DOHH2 (cell line): ENCODE data around the gene LEF1.

Experiments used
- H3F3A ChIP-seq: fragments of 200-600 bp; sonication (generic), shearing (Covaris generic); 2 replicates; pipeline ENCODE4 v1.6.0; 2016; ENCODE audit warnings: antibody characterized with exemption, mild to moderate bottlenecking; ENCODE audit not compliant: control insufficient read depth, insufficient read depth
- H3K27ac ChIP-seq: fragments of 200-600 bp; sonication (generic); 2 replicates; pipeline ENCODE4 v1.5.1; 2014; ENCODE audit warnings: low read depth, mild to moderate bottlenecking, low read length, moderate library complexity
- H3K27me3 ChIP-seq: fragments of 200-600 bp; sonication (generic); 2 replicates; pipeline ENCODE4 v1.6.1; 2014; ENCODE audit warnings: mild to moderate bottlenecking, low read length, mixed read lengths; ENCODE audit not compliant: control insufficient read depth
- H3K36me3 ChIP-seq: fragments of 200-600 bp; sonication (generic); 2 replicates; pipeline ENCODE4 v1.6.1; 2014; ENCODE audit warnings: mild to moderate bottlenecking, low read length, moderate library complexity, mixed read lengths; ENCODE audit not compliant: control insufficient read depth
- H3K4me1 ChIP-seq: fragments of 200-600 bp; sonication (generic); 2 replicates; pipeline ENCODE4 v1.6.1; 2014; ENCODE audit warnings: mild to moderate bottlenecking, low read length, mixed read lengths; ENCODE audit not compliant: control insufficient read depth
- H3K4me2 ChIP-seq: fragments of 200-600 bp; sonication (generic); 2 replicates; pipeline ENCODE4 v1.6.0; 2014; ENCODE audit warnings: mild to moderate bottlenecking, low read length, moderate library complexity
- H3K4me3 ChIP-seq: fragments of 200-600 bp; sonication (generic); 2 replicates; pipeline ENCODE4 v1.5.1; 2014; ENCODE audit warnings: mild to moderate bottlenecking, low read length, mixed read lengths
- H3K79me2 ChIP-seq: fragments of 200-600 bp; sonication (generic); 2 replicates; pipeline ENCODE4 v1.6.1; 2014; ENCODE audit warnings: mild to moderate bottlenecking, low read length, mixed read lengths; ENCODE audit not compliant: control insufficient read depth
- H3K9me2 ChIP-seq: fragments of 200-600 bp; sonication (generic); replicated peaks from 2 replicates; pipeline ENCODE4 v1.6.1; 2014; ENCODE audit warnings: mild to moderate bottlenecking, low read length, mixed read lengths; ENCODE audit not compliant: control insufficient read depth
- H3K9me3 ChIP-seq: fragments of 200-600 bp; sonication (generic); 2 replicates; pipeline ENCODE4 v1.6.1; 2014; ENCODE audit warnings: antibody characterized with exemption, low read length, mixed read lengths; ENCODE audit not compliant: control insufficient read depth, insufficient read depth
- H4K20me1 ChIP-seq: fragments of 200-600 bp; sonication (generic); 2 replicates; pipeline ENCODE4 v1.6.0; 2014; ENCODE audit warnings: low read depth, mild to moderate bottlenecking, antibody characterized with exemption, low read length, moderate library complexity; ENCODE audit not compliant: control insufficient read depth, insufficient read depth
- EZH2phosphoT487 ChIP-seq: fragments of 200-600 bp; sonication (generic); IDR thresholded peaks from 2 replicates; pipeline ENCODE4 v1.6.1; 2017; ENCODE audit warnings: borderline replicate concordance, mild to moderate bottlenecking, antibody characterized with exemption, low read length, moderate library complexity, mixed read lengths
- TF ChIP-seq, protein P1 (sequence below): fragments of 200-600 bp; sonication (generic); IDR thresholded peaks from one replicate; pipeline ENCODE4 v1.5.1; 2014; ENCODE audit warnings: antibody characterized with exemption, mild to moderate bottlenecking, low read depth, low read length; ENCODE audit not compliant: poor library complexity, severe bottlenecking

LEF1 gene

GRCh38 chr4:108152980-108153379, 15.8 kb downstream of the LEF1 start:
- H3K4me3 ChIP-seq, result no peak overlapping the region
- H3K36me3 ChIP-seq, result peaks cover 15% of the 10 kb centered on the region
- H3K9me3 ChIP-seq, result no peaks in the 10 kb centered on the region
- no peak overlapping the region for H3K27ac ChIP-seq
- H3K27me3 ChIP-seq, result no peaks in the 10 kb centered on the region
- no peaks in the 10 kb centered on the region for H3F3A ChIP-seq
- peaks cover 10% of the 10 kb centered on the region for H3K4me1 ChIP-seq
- H3K4me2 ChIP-seq, result no peak overlapping the region
- H4K20me1 ChIP-seq, result no peaks in the 10 kb centered on the region
- no peaks in the 10 kb centered on the region for H3K9me2 ChIP-seq
- TF ChIP-seq EZH2phosphoT487, result no peak
- peaks cover 11% of the 10 kb centered on the region for H3K79me2 ChIP-seq

DNA sequence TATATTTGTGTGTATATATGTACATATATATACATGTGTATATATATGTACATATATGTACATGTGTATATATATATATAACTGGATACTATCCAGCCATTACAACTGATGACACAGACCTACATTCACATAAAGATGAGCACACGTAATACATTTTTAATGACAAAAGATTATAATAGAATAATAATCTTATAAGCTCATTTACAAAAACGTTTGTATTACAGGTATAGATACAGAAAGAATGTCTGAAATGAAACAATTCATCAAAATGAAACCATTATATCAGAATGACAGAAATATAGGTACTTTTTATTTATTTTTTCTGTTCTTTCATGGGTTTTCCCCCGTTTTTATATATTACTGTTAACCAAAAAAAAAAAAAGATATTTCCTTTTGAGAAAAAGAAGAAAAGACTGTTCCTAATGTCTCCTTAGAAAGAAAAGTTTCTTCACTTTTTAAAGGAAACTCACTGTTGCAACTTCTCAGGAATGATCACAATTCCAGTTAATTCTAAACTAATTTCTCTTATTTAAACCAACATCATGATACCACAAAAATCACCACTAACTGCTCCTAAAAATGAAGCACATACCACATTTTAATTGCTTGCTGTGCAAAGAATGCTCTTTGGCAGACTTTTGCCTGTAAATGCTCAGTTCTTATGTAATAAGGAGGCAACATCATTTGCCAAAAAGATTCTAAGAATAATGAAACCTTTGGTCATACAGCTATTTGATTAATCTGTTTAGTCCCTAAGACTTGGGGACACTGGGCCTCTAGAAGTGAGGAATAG, 18.9 kb downstream of the LEF1 start:
- no peaks in the 10 kb centered on the region; the same call in 1 of the 2 replicates for H4K20me1 ChIP-seq
- no peaks in the 10 kb centered on the region for H3K27me3 ChIP-seq
- no peaks in the 10 kb centered on the region for H3K9me2 ChIP-seq
- no peak overlapping the region for H3K27ac ChIP-seq
- no peaks in the 10 kb centered on the region for H3K9me3 ChIP-seq
- no peaks in the 10 kb centered on the region for H3F3A ChIP-seq
- peaks cover 23% of the 10 kb centered on the region for H3K36me3 ChIP-seq
- H3K4me2 ChIP-seq, result no peak overlapping the region
- H3K4me1 ChIP-seq, result peaks cover 10% of the 10 kb centered on the region
- no peak overlapping the region for H3K4me3 ChIP-seq
- no peak for TF ChIP-seq EZH2phosphoT487
- TF ChIP-seq, protein P1, sequence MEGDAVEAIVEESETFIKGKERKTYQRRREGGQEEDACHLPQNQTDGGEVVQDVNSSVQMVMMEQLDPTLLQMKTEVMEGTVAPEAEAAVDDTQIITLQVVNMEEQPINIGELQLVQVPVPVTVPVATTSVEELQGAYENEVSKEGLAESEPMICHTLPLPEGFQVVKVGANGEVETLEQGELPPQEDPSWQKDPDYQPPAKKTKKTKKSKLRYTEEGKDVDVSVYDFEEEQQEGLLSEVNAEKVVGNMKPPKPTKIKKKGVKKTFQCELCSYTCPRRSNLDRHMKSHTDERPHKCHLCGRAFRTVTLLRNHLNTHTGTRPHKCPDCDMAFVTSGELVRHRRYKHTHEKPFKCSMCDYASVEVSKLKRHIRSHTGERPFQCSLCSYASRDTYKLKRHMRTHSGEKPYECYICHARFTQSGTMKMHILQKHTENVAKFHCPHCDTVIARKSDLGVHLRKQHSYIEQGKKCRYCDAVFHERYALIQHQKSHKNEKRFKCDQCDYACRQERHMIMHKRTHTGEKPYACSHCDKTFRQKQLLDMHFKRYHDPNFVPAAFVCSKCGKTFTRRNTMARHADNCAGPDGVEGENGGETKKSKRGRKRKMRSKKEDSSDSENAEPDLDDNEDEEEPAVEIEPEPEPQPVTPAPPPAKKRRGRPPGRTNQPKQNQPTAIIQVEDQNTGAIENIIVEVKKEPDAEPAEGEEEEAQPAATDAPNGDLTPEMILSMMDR, result no peak
- no peaks in the 10 kb centered on the region; the same call in 1 of the 2 replicates for H3K79me2 ChIP-seq

DNA sequence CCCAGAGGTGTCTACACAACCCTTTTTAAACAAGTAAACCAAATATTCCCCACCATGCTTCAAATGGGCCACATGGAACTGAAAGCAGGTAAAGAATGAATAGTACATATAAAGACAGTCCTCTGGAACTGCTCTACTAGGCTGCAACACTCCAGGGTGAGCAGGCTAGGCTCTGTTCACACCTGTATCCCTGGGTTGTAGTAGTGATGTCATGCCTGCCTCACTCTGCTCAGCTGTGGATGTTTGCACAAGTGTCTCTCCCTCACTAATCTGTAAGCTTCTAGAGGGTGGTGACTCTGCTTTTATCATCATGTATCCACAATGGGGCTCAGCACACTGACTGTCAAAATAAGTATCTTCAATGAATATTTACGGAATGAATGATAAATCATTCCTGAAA, 20.4 kb downstream of the LEF1 start:
- Histone ChIP-seq H3K4me3 (no peak overlapping the region), H3K9me3 (no peaks in the 10 kb centered on the region), H3K36me3 (peaks cover 22% of the 10 kb centered on the region), H3F3A (no peaks in the 10 kb centered on the region), H3K4me2 (no peak overlapping the region), H4K20me1 (no peaks in the 10 kb centered on the region; the same call in 1 of the 2 replicates), H3K4me1 (peaks cover 10% of the 10 kb centered on the region), H3K9me2 (no peaks in the 10 kb centered on the region), H3K27me3 (no peaks in the 10 kb centered on the region), H3K79me2 (peaks cover 11% of the 10 kb centered on the region), H3K27ac (no peak overlapping the region)
- TF ChIP-seq, protein P1, result no peak
- TF ChIP-seq EZH2phosphoT487, result no peak

- no peaks in the 10 kb centered on the region for H3K9me2 ChIP-seq
- H4K20me1 ChIP-seq, result no peaks in the 10 kb centered on the region; the same call in 1 of the 2 replicates
- peaks cover 21% of the 10 kb centered on the region for H3K79me2 ChIP-seq
- no peak overlapping the region for H3K4me2 ChIP-seq
- no peaks in the 10 kb centered on the region for H3K9me3 ChIP-seq
- TF ChIP-seq EZH2phosphoT487, result no peak
- no peaks in the 10 kb centered on the region for H3F3A ChIP-seq
- H3K4me3 ChIP-seq, result no peak overlapping the region
- H3K4me1 ChIP-seq, result peaks cover 15% of the 10 kb centered on the region
- H3K36me3 ChIP-seq, result peaks cover 16% of the 10 kb centered on the region
- no peaks in the 10 kb centered on the region for H3K27me3 ChIP-seq
- H3K27ac ChIP-seq, result no peak overlapping the region
These were observed 21.9 kb downstream of the LEF1 start for GRCh38 chr4:108146819-108147218.
